GM12878 (cell line): ENCODE data around the gene DGKQ. TPM values are rescaled to one million over a fixed set of nuclear protein-coding genes. Genes with fewer than 3 reads are reported as not detected.

Source experiments
- ATAC-seq: fragments of 200-7000 bp; cut with Tn5 transposase; 3 replicates; pipeline ENCODE4 v1.9.1; 2020; ENCODE audit warnings: mild to moderate bottlenecking, moderate library complexity
- BruUV-seq: library from RNA; stranded (reverse); fragments of 400-500 nt; replicated peaks from 2 replicates; lab custom pipeline; 2021; lab: Mats Ljungman, UMichigan
- CTCF ChIA-PET: fragments of 300-600 bp; sonication (Branson Sonifier 250); formaldehyde crosslinking; extraction: SDS; loops from one replicate; lab custom pipeline; 2021; ENCODE audit warnings: inconsistent platforms; lab: Yijun Ruan, JAX
- POLR2A ChIA-PET: fragments of 350-600 bp; formaldehyde crosslinking; extraction: SDS; loops from one replicate; lab custom pipeline; 2021; ENCODE audit warnings: inconsistent platforms; lab: Charles Lee
- RAD21 ChIA-PET: fragments of 300-600 bp; sonication (Branson Sonifier 250); formaldehyde crosslinking; loops from one replicate; lab custom pipeline; 2023; ENCODE audit warnings: antibody characterized with exemption; ENCODE audit not compliant: unreplicated experiment; lab: Charles Lee
- SMC1A ChIA-PET: fragments of 300-600 bp; sonication (Branson Sonifier 250); formaldehyde crosslinking; loops from one replicate; lab custom pipeline; 2023; ENCODE audit not compliant: unreplicated experiment, uncharacterized antibody; lab: Charles Lee
- DNase-seq: peaks from one replicate; pipeline ENCODE4 v3.0.0-alpha.2; 2011; ENCODE audit warnings: low read depth, low spot score
- FAIRE-seq: peaks from 3 replicates; lab custom pipeline; 2011; peaks lifted over from hg19 to GRCh38; lab: Jason Lieb, UNC
- H2AFZ ChIP-seq: 2 replicates; pipeline ENCODE4 v1.6.0; 2011; ENCODE audit warnings: low read depth, low read length, control low read depth; ENCODE audit not compliant: control insufficient read depth
- H3K27ac ChIP-seq: 2 replicates; pipeline ENCODE4 v1.5.1; 2011; ENCODE audit warnings: control low read depth; ENCODE audit not compliant: control insufficient read depth, insufficient read depth
- H3K27me3 ChIP-seq, 2 experiments: replicated peaks in 1 of 2; 2 replicates each; pipeline versions ENCODE4 v1.6.0 to v1.6.1; 2011; ENCODE audit warnings: low read length in 1 of 2; ENCODE audit not compliant: control insufficient read depth in 2 of 2, insufficient read depth in 2 of 2
- H3K36me3 ChIP-seq, 2 experiments: 2 replicates each; pipeline ENCODE4 v1.5.1; 2011; ENCODE audit warnings: low read length in 1 of 2; ENCODE audit not compliant: control insufficient read depth in 2 of 2, insufficient read depth in 2 of 2
- H3K4me1 ChIP-seq: 2 replicates; pipeline ENCODE4 v1.6.1; 2011; ENCODE audit warnings: mild to moderate bottlenecking, low read length, moderate library complexity, mixed read lengths; ENCODE audit not compliant: control insufficient read depth, insufficient read depth
- H3K4me2 ChIP-seq: 2 replicates; pipeline ENCODE4 v1.6.0; 2011; ENCODE audit warnings: control low read depth; ENCODE audit not compliant: control insufficient read depth, insufficient read depth
- H3K4me3 ChIP-seq: fragments of 200-600 bp; sonication (generic); 2 replicates; pipeline ENCODE4 v1.5.1; 2016
- H3K79me2 ChIP-seq: 2 replicates; pipeline ENCODE4 v1.6.0; 2011; ENCODE audit warnings: low read length; ENCODE audit not compliant: control insufficient read depth, insufficient read depth
- H3K9ac ChIP-seq: 2 replicates; pipeline ENCODE4 v1.8.0; 2011; ENCODE audit warnings: low read length, control low read depth, mixed read lengths; ENCODE audit not compliant: control insufficient read depth, insufficient read depth
- H3K9me3 ChIP-seq: replicated peaks from 3 replicates; pipeline ENCODE4 v1.5.1; 2011; ENCODE audit warnings: mild to moderate bottlenecking, low read length; ENCODE audit not compliant: control insufficient read depth, insufficient read depth
- H4K20me1 ChIP-seq: 2 replicates; pipeline ENCODE4 v1.6.0; 2011; ENCODE audit not compliant: control insufficient read depth, insufficient read depth
- BHLHE40 ChIP-seq, 2 experiments: fragments of 450-650 bp in 1 of 2; IDR thresholded peaks; 2 replicates each; pipeline ENCODE4 v1.6.1; 2011 to 2017; ENCODE audit warnings: low read depth in 2 of 2, borderline replicate concordance in 1 of 2, improper control_type of control experiment in 1 of 2, low read length in 1 of 2, mild to moderate bottlenecking in 1 of 2
- EED ChIP-seq: sonication (generic); IDR thresholded peaks from 2 replicates; pipeline ENCODE4 v1.6.1; 2016; ENCODE audit warnings: antibody characterized with exemption, low read depth
- NFYA ChIP-seq: IDR thresholded peaks from 2 replicates; pipeline ENCODE4 v1.6.1; 2011; ENCODE audit warnings: low read depth, mild to moderate bottlenecking, low read length, improper control_type of control experiment, borderline replicate concordance
- NKRF ChIP-seq: fragments of 450-650 bp; conservative IDR thresholded peaks from 2 replicates; pipeline ENCODE4 v1.6.1; 2017; ENCODE audit warnings: mild to moderate bottlenecking, moderate library complexity
- RCOR1 ChIP-seq: conservative IDR thresholded peaks from 2 replicates; pipeline ENCODE4 v1.6.1; 2012; ENCODE audit warnings: low read depth, low read length, improper control_type of control experiment
- RELB ChIP-seq: fragments of 450-650 bp; IDR thresholded peaks from 2 replicates; pipeline ENCODE4 v1.6.1; 2017; ENCODE audit warnings: low read depth, mild to moderate bottlenecking, moderate library complexity
- ZBTB33 ChIP-seq: fragments of 450-650 bp; IDR thresholded peaks from 2 replicates; pipeline ENCODE4 v1.6.1; 2017; ENCODE audit warnings: mild to moderate bottlenecking
- WGBS: methylation state at CpG from one replicate; pipeline ENCODE4 v1.1.6; 2016; ENCODE audit warnings: low lambda C conversion rate; ENCODE audit not compliant: insufficient replicate concordance, insufficient coverage; ENCODE audit errors: missing lambda C conversion rate; 5-methylcytosine and 5-hydroxymethylcytosine counted together
- in situ Hi-C: fragments of 300-500 bp; cut with MboI; formaldehyde crosslinking; loops from 9 replicates; pipeline ENCODE4 v1.14.3; 2018; ENCODE audit warnings: mixed read lengths
- intact Hi-C: fragments of 100-400 bp; cut with micrococcal nuclease; formaldehyde crosslinking; loops from one replicate; pipeline ENCODE4 v1.14.2; 2022; ENCODE audit not compliant: unreplicated experiment
- polyA plus RNA-seq, 11 experiments: library from polyadenylated mRNA; depleted of rRNA in 4 of 11; unstranded in 6 of 11; stranded (reverse) in 5 of 11; fragments of >200 nt; fragmentation: Nextera tagmentation in 4 of 11; fragmentation: Illumina TruSeq in 1 of 11; extraction: Ambion mirVana in 4 of 11; extraction: Trizol in 1 of 11; gene quantifications; 1 replicate in 1 of 11; 2 replicates in 10 of 11; pipeline versions ENCODE4 v1.2.1 to v1.2.3, GENCODE V29; 2011 to 2016; ENCODE audit warnings: inconsistent platforms in 2 of 11, missing spikeins in 2 of 11, low read depth in 1 of 11
- total RNA-seq, 4 experiments: library from RNA; depleted of rRNA in 3 of 4; stranded (reverse); fragments of >200 nt in 3 of 4; fragmentation: Illumina TruSeq in 1 of 4; extraction: Trizol in 1 of 4; gene quantifications; 2 replicates each; pipeline versions ENCODE4 v1.2.1 to v1.2.3, GENCODE V29; 2013 to 2021

Gene DGKQ
- total and polyA plus RNA-seq, 10 of the 15 experiments (the other 5 are each of a cell fraction or from before 2014, with no cell fraction given) = 0.11 to 10.5 (median 1.4) TPM

- TF ChIP-seq RCOR1 (no peak), BHLHE40 (IDR thresholded peaks at IDR 0.05; ENCODE audit: borderline replicate concordance in 1 of 2, low read depth in 2 of 2, low read length in 1 of 2) (no peak), NKRF (no peak), EED (no peak), NFYA (no peak)
Observed at GRCh38 chr4:957231-957580, 16.2 kb downstream of the DGKQ start (continued).

GRCh38 chr4:956531-957230, 16.7 kb downstream of the DGKQ start:
- ChIA-PET POLR2A (no interaction called here), RAD21 (no interaction called here), SMC1A (no interaction called here), CTCF (no interaction called here)
- Histone ChIP-seq H3K27ac (no peak overlapping the region), H4K20me1 (no peaks in the 10 kb centered on the region), H3K9me3 (no peaks in the 10 kb centered on the region), H3K9ac (no peak overlapping the region), H3K79me2 (no peaks in the 10 kb centered on the region), H3K4me2 (no peak overlapping the region), H3K4me3 (no peak overlapping the region), H2AFZ (no peak overlapping the region), H3K36me3 (no peaks in the 10 kb centered on the region; a peak in 1 of 4 replicates), H3K4me1 (no peaks in the 10 kb centered on the region)
- ATAC-seq (no peak), FAIRE-seq (no peak)
- 65% methylated on average over 12 of the region's 14 CpGs for WGBS
- in situ Hi-C loops (no loop called here), intact Hi-C loops (no loop called here)
- TF ChIP-seq RELB (no peak), EED (no peak), ZBTB33 (no peak)
- TF ChIP-seq, all 136 proteins: peak for 0
- H3K27me3 ChIP-seq = no peaks in the 10 kb centered on the region
- no TSS peak for BruUV-seq
- DNase-seq = no peak
